Urinary bladder (tissue), 4 donors: ENCODE measurements around the gene PRRC2B. TPM values are rescaled to one million over a fixed set of nuclear protein-coding genes. Genes with fewer than 3 reads are reported as not detected.
A peak's percentile ranks its signal among the peaks of the same experiment; 100 is the strongest.

ENCODE experiments used
- DNase-seq: peaks from one replicate; pipeline ENCODE4 v3.0.0-alpha.2; 2015; ENCODE audit errors: extremely low spot score
- H3K27ac ChIP-seq: one replicate; pipeline ENCODE4 v1.5.1; 2013; ENCODE audit warnings: low read depth, mild to moderate bottlenecking, moderate library complexity
- H3K36me3 ChIP-seq: one replicate; pipeline ENCODE4 v1.6.1; 2013; ENCODE audit warnings: mild to moderate bottlenecking, moderate library complexity; ENCODE audit not compliant: insufficient read depth
- H3K4me1 ChIP-seq: one replicate; pipeline ENCODE4 v1.6.1; 2013; ENCODE audit warnings: mild to moderate bottlenecking, moderate library complexity; ENCODE audit not compliant: insufficient read depth
- H3K4me3 ChIP-seq: one replicate; pipeline ENCODE4 v1.5.1; 2013; ENCODE audit warnings: low read depth, low read length
- WGBS: extraction: QIAGEN DNeasy Blood & Tissue Kit; methylation state at CpG from one replicate; pipeline ENCODE4 v1.1.7; 2013; 5-methylcytosine and 5-hydroxymethylcytosine counted together
- polyA plus RNA-seq: library from polyadenylated mRNA; stranded (reverse); fragments of 200-250 nt; gene quantifications from one replicate; pipeline ENCODE4 v1.2.3, GENCODE V29; 2013
- total RNA-seq: library from RNA; depleted of rRNA; stranded (reverse); fragments of >200 nt; gene quantifications from one replicate; pipeline ENCODE4 v1.2.3, GENCODE V29; 2014
- donor health status: healthy with polysubstance abuse.
- donor health status: healthy.

PRRC2B gene
- total and polyA plus RNA-seq, 2 donors = 78.7 to 82.3 TPM

GRCh38 chr9:131421691-131422090, 27.8 kb downstream of the PRRC2B start:
- H3K4me1 ChIP-seq = peaks cover 2% of the 10 kb centered on the region
- H3K4me3 ChIP-seq = no peak overlapping the region
- 79% methylated on average over 8 of the region's 8 CpGs for WGBS
- H3K27ac ChIP-seq = no peak overlapping the region
- no peak for DNase-seq
- no peaks in the 10 kb centered on the region for H3K36me3 ChIP-seq

GRCh38 chr9:131422241-131422792, 28.4 kb downstream of the PRRC2B start:
- Histone ChIP-seq H3K4me3 (no peak overlapping the region), H3K36me3 (no peaks in the 10 kb centered on the region), H3K4me1 (peaks cover 2% of the 10 kb centered on the region), H3K27ac (no peak overlapping the region)
- no peak for DNase-seq
- WGBS = 55% methylated on average over 12 of the region's 12 CpGs

DNA sequence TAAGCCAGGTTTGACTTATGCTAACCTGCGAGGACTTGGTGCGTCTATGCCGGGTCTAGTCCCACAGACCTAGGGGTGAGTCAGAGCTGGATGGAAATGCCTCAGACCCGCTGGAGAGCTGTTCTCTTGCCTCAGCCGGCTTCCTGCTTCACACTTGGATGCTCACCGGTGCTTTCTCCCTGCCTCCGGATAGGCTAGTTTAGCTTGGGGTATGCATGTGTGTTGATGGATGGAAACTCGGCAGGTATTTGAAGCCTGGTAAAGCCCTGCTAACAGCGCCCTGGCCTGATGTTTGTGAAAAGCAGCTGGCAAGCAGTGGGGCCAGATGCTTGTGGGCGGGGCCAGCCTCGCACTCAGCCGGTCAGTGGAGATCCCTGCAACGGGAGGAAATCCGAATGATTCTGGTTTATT, 29.3 kb downstream of the PRRC2B start:
- Histone ChIP-seq H3K4me1 (peaks cover 2% of the 10 kb centered on the region), H3K4me3 (no peak overlapping the region), H3K36me3 (no peaks in the 10 kb centered on the region), H3K27ac (no peak overlapping the region)
- DNase-seq = peak; percentile 18
- 8% methylated on average over 14 of the region's 14 CpGs for WGBS

DNA sequence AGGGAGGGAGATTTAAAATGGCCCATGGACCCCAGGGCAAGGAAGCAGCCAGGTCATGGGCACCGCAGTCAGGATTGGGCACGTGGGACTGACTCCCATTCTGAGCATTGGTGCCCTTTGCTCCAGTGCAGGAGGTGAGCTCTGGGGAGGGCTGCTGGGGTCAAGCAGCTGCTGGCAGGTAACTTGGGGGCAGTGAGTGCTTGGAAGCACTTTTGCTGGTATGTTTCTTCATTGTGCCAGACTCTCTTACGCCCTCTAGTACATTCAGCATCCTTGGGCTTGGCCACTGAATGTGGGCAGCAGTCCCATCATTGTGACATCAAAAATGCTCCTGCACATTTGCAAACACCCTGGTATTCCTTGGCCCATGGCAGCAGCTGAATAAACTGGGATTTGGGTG, 32.7 kb downstream of the PRRC2B start:
- Histone ChIP-seq H3K36me3 (no peaks in the 10 kb centered on the region), H3K4me1 (peaks cover 4% of the 10 kb centered on the region), H3K27ac (no peak overlapping the region), H3K4me3 (no peak overlapping the region)
- DNase-seq = no peak
- 95% methylated on average over 3 of the region's 3 CpGs for WGBS

DNA sequence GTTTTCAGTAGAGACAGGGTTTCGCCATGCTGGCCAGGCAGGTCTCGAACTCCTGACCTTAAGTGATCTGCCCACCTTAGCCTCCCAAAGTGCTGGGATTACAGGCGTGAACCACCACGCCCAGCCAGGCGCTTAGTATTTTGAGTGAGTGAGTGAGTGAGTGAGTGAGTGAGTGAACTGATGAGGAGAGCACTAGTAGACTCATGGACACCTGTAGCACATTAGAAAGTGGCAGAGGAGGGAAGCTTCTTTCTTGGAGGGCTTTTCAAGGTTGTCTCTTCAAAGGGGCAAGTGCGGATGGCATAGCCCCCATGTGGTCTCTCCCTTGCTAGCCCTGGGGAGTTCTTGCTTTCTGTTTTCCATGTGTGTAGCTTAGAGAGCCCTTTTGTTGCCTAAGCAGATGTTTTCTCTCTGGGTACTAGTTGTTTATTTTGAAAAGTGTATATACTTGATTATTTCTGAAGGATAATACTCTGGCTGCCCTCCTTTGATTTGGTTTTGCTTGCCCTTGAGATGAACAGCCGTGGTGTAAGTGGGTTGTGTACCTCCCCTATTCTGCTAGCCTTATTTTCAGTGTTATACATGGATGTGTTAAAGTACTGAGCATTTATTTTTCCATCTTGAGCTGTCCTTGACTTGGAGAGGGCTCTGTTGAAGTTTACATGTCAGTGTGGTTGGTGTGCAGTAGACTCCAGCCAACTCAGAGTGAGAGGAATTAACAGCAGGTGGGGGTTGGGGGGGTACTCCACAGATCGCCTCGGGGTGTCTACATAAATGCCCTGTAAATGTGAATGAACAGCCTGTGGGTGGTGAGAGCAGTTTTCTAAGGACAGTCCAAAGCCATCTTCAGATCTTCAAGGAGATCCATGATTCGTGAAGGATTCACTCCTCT, 35.5 kb downstream of the PRRC2B start:
- Histone ChIP-seq H3K4me1 (peaks cover 1% of the 10 kb centered on the region), H3K36me3 (peaks cover 2% of the 10 kb centered on the region), H3K27ac (no peak overlapping the region), H3K4me3 (no peak overlapping the region)
- 70% methylated on average over 10 of the region's 10 CpGs for WGBS
- no peak for DNase-seq

GRCh38 chr9:131432050-131432449, 38.2 kb downstream of the PRRC2B start:
- Histone ChIP-seq H3K4me3 (no peak overlapping the region), H3K27ac (no peak overlapping the region), H3K36me3 (peaks cover 9% of the 10 kb centered on the region), H3K4me1 (peaks cover 1% of the 10 kb centered on the region)
- 89% methylated on average over 4 of the region's 4 CpGs for WGBS
- DNase-seq = no peak

DNA sequence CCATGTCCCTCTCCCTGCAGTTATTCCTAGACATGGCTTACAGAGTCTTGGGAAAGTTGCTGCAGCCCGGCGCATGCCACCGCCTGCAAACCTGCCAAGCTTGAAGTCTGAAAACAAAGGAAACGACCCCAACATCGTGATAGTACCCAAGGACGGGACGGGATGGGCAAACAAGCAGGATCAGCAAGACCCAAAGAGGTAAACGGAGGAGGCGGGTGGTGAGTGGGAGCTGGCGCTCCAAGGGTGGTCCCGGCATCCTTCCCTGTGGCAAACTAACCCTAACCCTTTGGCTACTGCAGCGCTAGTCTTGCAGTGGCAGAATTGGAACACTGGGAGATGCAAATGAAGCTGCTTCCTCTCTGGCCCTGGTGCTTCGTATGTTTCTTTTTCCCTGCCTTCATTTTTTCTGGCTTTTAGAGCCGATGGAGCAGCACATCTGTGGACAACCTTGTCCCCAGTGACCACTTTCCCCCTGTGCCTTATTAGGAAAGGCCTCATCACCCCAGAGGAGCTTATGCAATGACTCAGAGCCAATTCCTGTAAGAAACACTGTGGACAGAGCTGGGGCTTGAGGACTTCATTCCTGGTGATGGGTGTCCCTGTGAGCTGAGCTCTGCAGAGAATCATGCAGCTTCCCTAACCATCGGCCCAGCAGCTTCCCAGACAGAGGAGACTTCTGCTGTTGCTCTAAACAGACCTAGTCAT, 38.9 kb downstream of the PRRC2B start:
- Histone ChIP-seq H3K27ac (no peak overlapping the region), H3K4me1 (peaks cover 1% of the 10 kb centered on the region), H3K4me3 (no peak overlapping the region), H3K36me3 (peaks cover 9% of the 10 kb centered on the region)
- 83% methylated on average over 15 of the region's 15 CpGs for WGBS
- no peak for DNase-seq

DNA sequence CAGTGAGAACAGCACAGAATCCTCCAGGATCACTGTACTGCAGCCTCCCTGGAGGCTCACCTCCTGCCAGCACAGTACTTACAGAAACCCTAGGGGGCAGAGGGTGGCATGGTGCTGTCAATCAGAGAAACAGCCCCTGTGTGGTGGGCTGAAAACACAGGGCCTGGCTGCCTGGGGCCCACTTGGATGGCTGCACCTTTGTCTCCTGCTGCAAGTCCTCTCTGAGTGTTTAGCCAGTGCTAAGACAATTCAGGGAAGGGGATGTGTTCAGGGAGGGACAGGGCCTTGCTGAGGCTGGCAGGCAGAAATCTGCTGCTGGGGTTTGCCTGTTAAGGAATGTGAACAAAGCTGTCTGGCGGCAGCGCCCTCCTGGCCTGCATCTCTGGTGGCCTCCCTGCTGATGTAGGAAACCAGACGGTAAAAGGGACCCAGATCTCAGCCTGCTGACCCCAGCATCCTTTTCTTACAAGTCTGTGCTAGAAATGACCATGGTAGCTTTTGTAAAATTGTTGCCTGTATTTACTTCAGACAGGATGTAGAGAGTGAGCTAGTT, 39.5 kb downstream of the PRRC2B start:
- DNase-seq = no peak
- peaks cover 1% of the 10 kb centered on the region for H3K4me1 ChIP-seq
- no peak overlapping the region for H3K4me3 ChIP-seq
- no peak overlapping the region for H3K27ac ChIP-seq
- H3K36me3 ChIP-seq = peaks cover 9% of the 10 kb centered on the region
- 62% methylated on average over 3 of the region's 3 CpGs for WGBS

DNA sequence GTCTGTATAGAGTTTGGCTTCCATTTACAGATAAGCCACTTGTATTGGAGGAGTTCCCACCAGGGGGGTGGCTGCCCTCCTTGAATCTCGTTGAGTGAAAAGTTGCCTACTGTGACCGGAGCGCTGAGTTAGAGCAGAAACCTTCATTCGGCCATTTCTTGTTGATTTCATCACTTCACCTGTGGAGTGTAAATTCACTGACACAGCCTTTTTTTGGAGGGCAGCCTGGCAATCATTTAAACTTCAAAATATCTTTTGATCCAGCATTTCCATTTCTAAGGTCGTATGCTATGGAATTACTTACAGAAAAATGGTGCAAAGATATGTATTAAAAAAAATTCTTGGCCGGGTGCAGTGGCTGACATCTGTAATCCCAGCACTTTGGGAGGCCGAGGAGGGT, 40.8 kb downstream of the PRRC2B start:
- no peak overlapping the region for H3K4me3 ChIP-seq
- no peak for DNase-seq
- peaks cover 1% of the 10 kb centered on the region for H3K4me1 ChIP-seq
- no peak overlapping the region for H3K27ac ChIP-seq
- peaks cover 9% of the 10 kb centered on the region for H3K36me3 ChIP-seq
- 79% methylated on average over 7 of the region's 7 CpGs for WGBS

DNA sequence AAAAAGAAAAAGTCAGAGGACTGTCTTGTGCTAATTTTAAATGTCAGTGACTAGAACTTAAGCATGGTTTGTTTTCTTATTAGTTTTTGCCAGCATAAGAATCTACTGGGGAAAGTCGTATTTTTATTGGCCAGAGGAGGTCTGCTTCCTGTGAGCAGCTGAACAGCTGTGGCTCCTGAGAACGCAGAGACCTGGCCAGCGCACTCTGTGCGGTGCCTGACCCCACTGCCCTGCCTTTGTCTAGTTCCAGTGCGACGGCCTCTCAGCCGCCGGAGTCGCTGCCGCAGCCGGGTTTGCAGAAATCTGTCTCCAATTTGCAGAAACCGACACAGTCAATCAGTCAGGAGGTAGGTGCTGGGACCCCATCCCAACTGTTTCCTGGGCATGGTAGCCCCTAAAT, 42.5 kb downstream of the PRRC2B start:
- H3K4me3 ChIP-seq = no peak overlapping the region
- peaks cover 9% of the 10 kb centered on the region for H3K36me3 ChIP-seq
- H3K27ac ChIP-seq = no peak overlapping the region
- DNase-seq = no peak
- H3K4me1 ChIP-seq = no peaks in the 10 kb centered on the region
- 72% methylated on average over 12 of the region's 12 CpGs for WGBS

GRCh38 chr9:131436865-131437271, 43.0 kb downstream of the PRRC2B start:
- no peak for DNase-seq
- H3K4me1 ChIP-seq = no peaks in the 10 kb centered on the region
- WGBS = 81% methylated on average over 8 of the region's 8 CpGs
- H3K36me3 ChIP-seq = peaks cover 9% of the 10 kb centered on the region
- H3K4me3 ChIP-seq = no peak overlapping the region
- no peak overlapping the region for H3K27ac ChIP-seq

- no peak overlapping the region for H3K27ac ChIP-seq
- 93% methylated on average over 7 of the region's 7 CpGs for WGBS
- H3K4me1 ChIP-seq = no peaks in the 10 kb centered on the region
- no peak overlapping the region for H3K4me3 ChIP-seq
- H3K36me3 ChIP-seq = peaks cover 9% of the 10 kb centered on the region
- DNase-seq = no peak
These were observed 44.3 kb downstream of the PRRC2B start for GRCh38 chr9:131438190-131438589.

DNA sequence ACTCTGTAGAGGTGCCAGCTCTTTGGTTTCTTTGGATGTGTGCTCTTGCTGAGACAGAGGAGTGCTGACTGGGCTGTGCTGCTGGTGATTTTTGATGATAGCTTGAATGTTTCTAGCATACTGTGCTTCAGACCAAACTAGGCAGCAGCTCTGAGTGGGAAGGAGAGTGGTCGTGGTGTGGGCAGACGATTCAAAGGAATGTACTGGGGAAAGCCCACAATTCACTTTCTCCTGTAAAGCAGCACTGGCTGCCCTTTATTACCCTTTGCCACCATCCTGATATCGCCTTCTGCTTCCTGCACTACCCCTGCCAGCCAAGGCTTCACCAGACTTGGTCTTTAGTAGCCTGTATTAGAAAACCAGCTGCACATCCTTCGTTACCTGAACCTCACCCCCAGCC, 45.3 kb downstream of the PRRC2B start:
- Histone ChIP-seq H3K27ac (no peak overlapping the region), H3K4me3 (no peak overlapping the region), H3K36me3 (peaks cover 9% of the 10 kb centered on the region), H3K4me1 (no peaks in the 10 kb centered on the region)
- DNase-seq = no peak
- 86% methylated on average over 4 of the region's 4 CpGs for WGBS
